Stimulated activated CD8-positive, alpha-beta memory T cell treated with anti-CD3 and anti-CD28 coated beads, Interleukin-2, amount 100 ng/mL, for 48 hours (primary cell): ENCODE data around the gene RAB11A.

Experiments
- DNase-seq, 2 donors: peaks; one replicate each; pipeline ENCODE4 v3.0.0-alpha.2; 2020; ENCODE audit warnings: low read depth in 2 of 2

The RAB11A gene

GRCh38 chr15:65869126-65869953, at the start of gene RAB11A:
Gene RAB11A (plus strand): TSS chr15:65869491. CDS start chr15:65869586, 95 bp downstream.
- peak; percentile 92 to 93 for DNase-seq

GRCh38 chr15:65819563-65819960, 49.7 kb upstream of the RAB11A start:
- DNase-seq = no peak

- no peak for DNase-seq
Observed at GRCh38 chr15:65821070-65821469, 48.2 kb upstream of the RAB11A start.

- DNase-seq = no peak
Observed at GRCh38 chr15:65822316-65822715, 47.0 kb upstream of the RAB11A start.

- no peak for DNase-seq
Observed at GRCh38 chr15:65824031-65824743, 45.1 kb upstream of the RAB11A start.

GRCh38 chr15:65824941-65825544, 44.2 kb upstream of the RAB11A start:
- DNase-seq = no peak

GRCh38 chr15:65827065-65827464, 42.2 kb upstream of the RAB11A start:
- no peak for DNase-seq

- DNase-seq = no peak
Observed at GRCh38 chr15:65828585-65828984, 40.7 kb upstream of the RAB11A start.

GRCh38 chr15:65829130-65829764, 40.0 kb upstream of the RAB11A start:
- no peak for DNase-seq

GRCh38 chr15:65832549-65833364, 36.5 kb upstream of the RAB11A start:
- peak; percentile 16 to 32 for DNase-seq

GRCh38 chr15:65833501-65834205, 35.6 kb upstream of the RAB11A start:
- DNase-seq = no peak

- no peak for DNase-seq
Observed at GRCh38 chr15:65834603-65835282, 34.5 kb upstream of the RAB11A start.

GRCh38 chr15:65835447-65835846, 33.8 kb upstream of the RAB11A start:
- no peak for DNase-seq

GRCh38 chr15:65836665-65837064, 32.6 kb upstream of the RAB11A start:
- DNase-seq = no peak

- DNase-seq = no peak
Observed at GRCh38 chr15:65837301-65838294, 31.7 kb upstream of the RAB11A start.

GRCh38 chr15:65839354-65839901, 29.9 kb upstream of the RAB11A start:
- no peak for DNase-seq

- no peak for DNase-seq
Observed at GRCh38 chr15:65839985-65840384, 29.3 kb upstream of the RAB11A start.

GRCh38 chr15:65841121-65841930, 28.0 kb upstream of the RAB11A start:
- DNase-seq = no peak
